Measurements from ENCODE around the gene CARD11. TPM values are rescaled to one million over a fixed set of nuclear protein-coding genes. Genes with fewer than 3 reads are reported as not detected.
A peak's percentile ranks its signal among the peaks of the same experiment; 100 is the strongest.

CARD11 gene
- total and polyA plus RNA-seq, 12 donors: 0.61 to 19.3 (median 2.7) TPM

DNA sequence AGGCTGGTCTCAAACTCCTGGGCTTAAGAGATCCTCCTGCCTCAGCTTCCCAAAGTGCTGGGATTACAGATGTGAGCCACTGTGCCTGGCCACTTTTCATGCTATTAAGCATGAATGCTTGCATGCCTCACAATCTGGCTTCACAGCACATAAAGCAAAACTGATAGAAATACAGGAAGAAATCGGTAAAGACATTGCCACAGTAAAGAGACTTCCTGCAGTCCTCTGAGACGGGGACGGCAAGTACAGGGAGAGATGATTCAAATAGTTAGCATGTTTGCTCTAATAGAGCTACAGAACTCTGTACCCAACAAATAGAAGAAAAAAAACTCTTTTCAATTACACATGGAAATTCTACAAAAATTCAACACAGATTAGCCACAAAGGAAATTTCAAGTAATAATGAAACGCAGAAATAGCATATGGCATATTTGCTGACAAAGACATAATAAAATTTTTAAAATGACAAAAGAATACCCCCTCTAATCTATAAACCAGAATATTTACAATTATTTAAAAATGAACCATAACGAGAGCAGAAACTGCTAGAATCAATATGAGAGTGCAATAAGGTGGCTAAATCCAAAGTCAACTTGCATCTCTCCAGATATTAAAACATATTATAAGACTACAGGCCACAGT is 32.3 kb downstream of the CARD11 start:
- Histone ChIP-seq H3K4me1 (replicated peaks in 1 of 2) (no peaks in the 10 kb centered on the region), H3K27ac (no peak overlapping the region), H3K27me3 (no peaks in the 10 kb centered on the region), H3K36me3 (replicated peaks in 1 of 2) (no peaks in the 10 kb centered on the region), H3K9me3 (replicated peaks in 1 of 3) (no peaks in the 10 kb centered on the region), H3K4me3 (no peak overlapping the region)
- 66 to 77% (median 71%) methylated on average over 5 of the region's 5 CpGs for WGBS, 4 donors
- peak in 1 of 7 donors; percentile 10 for DNase-seq
- TF ChIP-seq, protein P1, sequence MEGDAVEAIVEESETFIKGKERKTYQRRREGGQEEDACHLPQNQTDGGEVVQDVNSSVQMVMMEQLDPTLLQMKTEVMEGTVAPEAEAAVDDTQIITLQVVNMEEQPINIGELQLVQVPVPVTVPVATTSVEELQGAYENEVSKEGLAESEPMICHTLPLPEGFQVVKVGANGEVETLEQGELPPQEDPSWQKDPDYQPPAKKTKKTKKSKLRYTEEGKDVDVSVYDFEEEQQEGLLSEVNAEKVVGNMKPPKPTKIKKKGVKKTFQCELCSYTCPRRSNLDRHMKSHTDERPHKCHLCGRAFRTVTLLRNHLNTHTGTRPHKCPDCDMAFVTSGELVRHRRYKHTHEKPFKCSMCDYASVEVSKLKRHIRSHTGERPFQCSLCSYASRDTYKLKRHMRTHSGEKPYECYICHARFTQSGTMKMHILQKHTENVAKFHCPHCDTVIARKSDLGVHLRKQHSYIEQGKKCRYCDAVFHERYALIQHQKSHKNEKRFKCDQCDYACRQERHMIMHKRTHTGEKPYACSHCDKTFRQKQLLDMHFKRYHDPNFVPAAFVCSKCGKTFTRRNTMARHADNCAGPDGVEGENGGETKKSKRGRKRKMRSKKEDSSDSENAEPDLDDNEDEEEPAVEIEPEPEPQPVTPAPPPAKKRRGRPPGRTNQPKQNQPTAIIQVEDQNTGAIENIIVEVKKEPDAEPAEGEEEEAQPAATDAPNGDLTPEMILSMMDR (IDR thresholded peaks at IDR 0.05): no peak
- no peak for TF ChIP-seq POLR2A (IDR thresholded peaks at IDR 0.05)
- intact Hi-C loops (cut with DNase I): no loop called here

DNA sequence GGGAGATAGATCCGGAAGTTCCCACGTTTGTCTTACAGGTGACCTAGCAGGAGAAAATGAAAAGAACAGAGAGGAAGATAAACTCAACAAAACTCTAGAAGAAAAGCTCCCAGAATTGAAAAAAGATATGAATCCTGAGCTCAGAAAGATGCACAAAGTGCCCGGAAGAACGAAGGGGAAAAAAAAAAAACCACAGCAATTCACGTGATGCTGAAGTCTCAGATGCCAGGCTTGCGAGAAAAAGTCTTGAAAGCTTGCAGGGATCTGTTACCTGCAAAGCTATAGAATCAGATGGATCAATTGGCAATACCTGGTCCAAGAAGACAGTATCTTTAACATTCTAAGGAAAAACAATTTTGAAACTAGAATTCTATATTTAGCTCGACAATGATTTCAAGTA is 33.5 kb downstream of the CARD11 start:
- no peaks in the 10 kb centered on the region for H3K27me3 ChIP-seq
- intact Hi-C loops (cut with DNase I): no loop called here
- 73 to 81% (median 79%) methylated on average over 7 of the region's 7 CpGs for WGBS, 4 donors
- TF ChIP-seq POLR2A (IDR thresholded peaks at IDR 0.05): no peak
- TF ChIP-seq, protein P1 (IDR thresholded peaks at IDR 0.05): no peak
- no peaks in the 10 kb centered on the region for H3K4me1 ChIP-seq (replicated peaks in 1 of 2)
- H3K27ac ChIP-seq: no peak overlapping the region
- H3K36me3 ChIP-seq (replicated peaks in 1 of 2): no peaks in the 10 kb centered on the region
- H3K9me3 ChIP-seq (replicated peaks in 1 of 3): no peaks in the 10 kb centered on the region
- no peak overlapping the region for H3K4me3 ChIP-seq
- DNase-seq: no peak

DNA sequence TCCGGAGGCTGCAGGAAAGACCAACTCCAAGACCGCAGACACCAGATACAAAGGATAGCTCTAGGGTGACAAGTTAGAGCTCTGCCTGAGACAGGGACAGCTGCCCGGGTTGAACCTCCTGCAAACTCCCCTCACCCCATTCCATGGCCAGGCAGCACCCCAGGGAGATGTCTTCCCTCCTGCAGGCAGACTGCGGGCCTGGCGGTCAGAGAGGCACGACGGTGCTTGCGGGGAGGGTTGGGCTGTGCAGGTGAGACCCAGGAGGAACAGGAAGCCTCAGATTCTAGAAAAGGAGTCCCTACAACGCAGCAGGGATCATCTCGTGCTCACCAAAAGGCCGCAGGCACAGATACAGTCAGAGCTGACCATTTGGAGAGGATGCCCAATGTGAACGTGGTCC is 34.6 kb downstream of the CARD11 start:
- 79 to 91% (median 90%) methylated on average over 12 of the region's 12 CpGs for WGBS, 4 donors
- intact Hi-C loops (cut with DNase I): no loop called here
- H3K27me3 ChIP-seq: no peaks in the 10 kb centered on the region
- H3K4me1 ChIP-seq (replicated peaks in 1 of 2): no peaks in the 10 kb centered on the region
- H3K27ac ChIP-seq: no peak overlapping the region
- no peaks in the 10 kb centered on the region for H3K36me3 ChIP-seq (replicated peaks in 1 of 2)
- peak in 1 of 7 donors; percentile 14 for DNase-seq
- H3K9me3 ChIP-seq (replicated peaks in 1 of 3): no peaks in the 10 kb centered on the region
- TF ChIP-seq, protein P1 (IDR thresholded peaks at IDR 0.05): no peak
- no peak for TF ChIP-seq POLR2A (IDR thresholded peaks at IDR 0.05)
- H3K4me3 ChIP-seq: no peak overlapping the region

DNA sequence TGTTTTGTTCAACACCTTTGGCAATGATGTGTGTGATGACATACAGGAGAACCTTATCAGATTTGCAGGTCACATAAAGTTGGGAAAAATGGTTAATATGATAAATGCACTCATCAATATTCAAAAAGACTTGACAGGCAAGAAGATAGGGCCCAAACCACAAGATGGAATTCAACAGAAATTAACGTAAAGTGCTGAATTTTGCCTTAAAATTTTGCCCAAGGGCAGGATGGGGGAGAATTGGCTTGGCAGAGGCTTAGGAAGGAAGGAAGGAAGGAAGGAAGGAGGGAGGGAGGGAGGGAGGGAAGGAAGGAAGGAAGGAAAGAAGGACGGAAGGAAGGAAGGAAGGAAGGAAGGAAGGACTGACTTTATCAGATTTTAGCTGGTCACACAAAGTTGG is 35.3 kb downstream of the CARD11 start:
- TF ChIP-seq POLR2A (IDR thresholded peaks at IDR 0.05): no peak
- TF ChIP-seq, protein P1 (IDR thresholded peaks at IDR 0.05): no peak
- no peak overlapping the region for H3K27ac ChIP-seq
- intact Hi-C loops (cut with DNase I): no loop called here
- no peaks in the 10 kb centered on the region for H3K9me3 ChIP-seq (replicated peaks in 1 of 3)
- 69 to 81% (median 72%) methylated on average over 2 of the region's 2 CpGs for WGBS, 4 donors
- no peak overlapping the region for H3K4me3 ChIP-seq
- no peaks in the 10 kb centered on the region for H3K36me3 ChIP-seq (replicated peaks in 1 of 2)
- no peak for DNase-seq
- H3K4me1 ChIP-seq (replicated peaks in 1 of 2): no peaks in the 10 kb centered on the region
- no peaks in the 10 kb centered on the region for H3K27me3 ChIP-seq
